HCT116 (cell line): ENCODE data around the gene ADH1C. TPM values are rescaled to one million over a fixed set of nuclear protein-coding genes. Genes with fewer than 3 reads are reported as not detected.

Experiments used
- ATAC-seq: fragments of 200-7000 bp; cut with Tn5 transposase; 2 replicates; pipeline ENCODE4 v1.9.1; 2020; ENCODE audit warnings: mild to moderate bottlenecking, moderate library complexity
- BruUV-seq: library from RNA; stranded (reverse); fragments of 400-500 nt; replicated peaks from 2 replicates; lab custom pipeline; 2021; lab: Mats Ljungman, UMichigan
- CTCF ChIA-PET: fragments of 300-600 bp; sonication (Branson Sonifier 250); formaldehyde crosslinking; loops from one replicate; lab custom pipeline; 2021; ENCODE audit warnings: antibody characterized with exemption; lab: Charles Lee
- POLR2A ChIA-PET: fragments of 300-600, 350-600 bp; sonication (Branson Sonifier 250); formaldehyde crosslinking; loops from one replicate; lab custom pipeline; 2021; ENCODE audit warnings: antibody characterized with exemption; lab: Charles Lee
- RAD21 ChIA-PET, 2 experiments: fragments of 300-600 bp; sonication (Branson Sonifier 250); formaldehyde crosslinking; loops; one replicate each; lab custom pipeline; 2023; ENCODE audit warnings: low total read pairs in 2 of 2; ENCODE audit not compliant: uncharacterized antibody in 2 of 2, unreplicated experiment in 2 of 2, low non-redundant PET in 1 of 2; lab: Charles Lee
- DNase-seq: peaks from one replicate; pipeline ENCODE4 v3.0.0-alpha.2; 2010; ENCODE audit warnings: low read depth, low spot score
- H2AFZ ChIP-seq: fragments of 200-600 bp; shearing (Covaris generic), sonication (generic); 2 replicates; pipeline ENCODE4 v1.6.1; 2017; ENCODE audit warnings: low read depth, mixed run types, mixed read lengths, antibody characterized with exemption, low read length; ENCODE audit not compliant: poor library complexity, severe bottlenecking
- H3K27ac ChIP-seq: 2 replicates; pipeline ENCODE4 v1.5.1; 2012; ENCODE audit warnings: low read depth, low read length
- H3K27me3 ChIP-seq: fragments of 200-600 bp; sonication (generic); 2 replicates; pipeline ENCODE4 v1.6.1; 2016; ENCODE audit warnings: mixed run types, low read length, mixed read lengths; ENCODE audit not compliant: insufficient read depth
- H3K36me3 ChIP-seq, 2 experiments: fragments of 200-500 bp in 1 of 2; fragments of 200-600 bp in 1 of 2; sonication (Bioruptor generic) in 1 of 2; sonication (generic) in 1 of 2; 2 replicates each; pipeline versions ENCODE4 v1.5.1 to v1.6.1; 2014 to 2016; ENCODE audit warnings: low read length in 2 of 2, inconsistent platforms in 1 of 2, mixed read lengths in 1 of 2, mixed run types in 1 of 2; ENCODE audit not compliant: insufficient read depth in 2 of 2, control insufficient read depth in 1 of 2
- H3K4me1 ChIP-seq, 2 experiments: fragments of 200-600 bp in 1 of 2; sonication (generic) in 1 of 2; 2 replicates each; pipeline versions ENCODE4 v1.5.1 to v1.6.1; 2012 to 2017; ENCODE audit warnings: low read length in 2 of 2, inconsistent platforms in 1 of 2, mild to moderate bottlenecking in 1 of 2, mixed read lengths in 1 of 2, mixed run types in 1 of 2, moderate library complexity in 1 of 2; ENCODE audit not compliant: insufficient read depth in 2 of 2, control insufficient read depth in 1 of 2
- H3K4me2 ChIP-seq: fragments of 200-600 bp; sonication (generic); 2 replicates; pipeline ENCODE4 v1.6.1; 2017; ENCODE audit warnings: mixed run types, low read length, mixed read lengths
- H3K4me3 ChIP-seq, 2 experiments: fragments of 200-600 bp in 1 of 2; sonication (generic) in 1 of 2; replicated peaks in 1 of 2; 2 replicates each; pipeline ENCODE4 v1.5.1; 2011 to 2016; ENCODE audit warnings: low read length in 2 of 2, control low read depth in 1 of 2, low read depth in 1 of 2, mild to moderate bottlenecking in 1 of 2, mixed read lengths in 1 of 2, mixed run types in 1 of 2
- H3K79me2 ChIP-seq: fragments of 200-600 bp; sonication (generic); 2 replicates; pipeline ENCODE4 v1.6.1; 2017; ENCODE audit warnings: mild to moderate bottlenecking, mixed run types, low read length, moderate library complexity, mixed read lengths; ENCODE audit not compliant: insufficient read depth
- H3K9ac ChIP-seq: fragments of 200-600 bp; sonication (generic); 2 replicates; pipeline ENCODE4 v1.6.1; 2016; ENCODE audit warnings: low read length, mixed read lengths
- H3K9me2 ChIP-seq: fragments of 200-600 bp; sonication (generic), shearing (Covaris generic); 2 replicates; pipeline ENCODE4 v1.6.1; 2017; ENCODE audit warnings: mixed run types, mild to moderate bottlenecking, moderate library complexity; ENCODE audit not compliant: insufficient read depth
- H3K9me3 ChIP-seq, 2 experiments: fragments of 200-500 bp in 1 of 2; fragments of 200-600 bp in 1 of 2; sonication (Bioruptor generic) in 1 of 2; sonication (generic) in 1 of 2; 2 replicates each; pipeline ENCODE4 v1.6.1; 2014 to 2017; ENCODE audit warnings: low read length in 2 of 2, mixed read lengths in 2 of 2, inconsistent platforms in 1 of 2, low read depth in 1 of 2, mild to moderate bottlenecking in 1 of 2, mixed run types in 1 of 2, moderate library complexity in 1 of 2; ENCODE audit not compliant: control insufficient read depth in 1 of 2, insufficient read depth in 1 of 2
- H4K20me1 ChIP-seq: fragments of 200-600 bp; sonication (generic), shearing (Covaris generic); 2 replicates; pipeline ENCODE4 v1.6.1; 2017; ENCODE audit warnings: mixed run types, mild to moderate bottlenecking, moderate library complexity; ENCODE audit not compliant: insufficient read depth
- ATF3 ChIP-seq: IDR thresholded peaks from 2 replicates; pipeline ENCODE4 v1.6.1; 2012
- CTCF ChIP-seq, 3 experiments: fragments of 200-600 bp in 1 of 3; sonication (generic) in 1 of 3; IDR thresholded peaks in 2 of 3; conservative IDR thresholded peaks in 1 of 3; 2 replicates each; pipeline ENCODE4 v1.5.1; 2012 to 2017; ENCODE audit warnings: low read depth in 2 of 3, low read length in 2 of 3, antibody characterized with exemption in 1 of 3, borderline replicate concordance in 1 of 3, control low read depth in 1 of 3, mild to moderate bottlenecking in 1 of 3, mixed read lengths in 1 of 3, mixed run types in 1 of 3, moderate library complexity in 1 of 3; ENCODE audit not compliant: insufficient read depth in 1 of 3
- EGR1 ChIP-seq: IDR thresholded peaks from 2 replicates; pipeline ENCODE4 v1.6.1; 2012; ENCODE audit warnings: low read depth
- EZH2 ChIP-seq: fragments of 200-600 bp; sonication (generic); IDR thresholded peaks from 2 replicates; pipeline ENCODE4 v1.6.1; 2017; ENCODE audit warnings: antibody characterized with exemption, mixed run types
- EZH2phosphoT487 ChIP-seq: fragments of 200-600 bp; IDR thresholded peaks from 2 replicates; pipeline ENCODE4 v1.6.1; 2018; ENCODE audit warnings: antibody characterized with exemption, borderline replicate concordance
- FOSL1 ChIP-seq: IDR thresholded peaks from 2 replicates; pipeline ENCODE4 v1.6.1; 2012; ENCODE audit warnings: low read depth
- JUND ChIP-seq: IDR thresholded peaks from 2 replicates; pipeline ENCODE4 v1.6.1; 2012
- MAX ChIP-seq: IDR thresholded peaks from 2 replicates; pipeline ENCODE4 v1.6.1; 2012
- POLR2A ChIP-seq: IDR thresholded peaks from 2 replicates; pipeline ENCODE4 v1.7.0; 2011; ENCODE audit warnings: borderline replicate concordance; ENCODE audit not compliant: insufficient read depth, insufficient read length; ENCODE audit errors: extremely low read depth
- POLR2AphosphoS5 ChIP-seq: IDR thresholded peaks from 2 replicates; pipeline ENCODE4 v1.6.1; 2011; ENCODE audit warnings: mild to moderate bottlenecking, low read depth, low read length, moderate library complexity
- REST ChIP-seq: IDR thresholded peaks from 2 replicates; pipeline ENCODE4 v1.6.1; 2012; ENCODE audit warnings: low read depth
- SIN3A ChIP-seq: IDR thresholded peaks from 2 replicates; pipeline ENCODE4 v1.6.1; 2012; ENCODE audit warnings: low read depth
- SP1 ChIP-seq: IDR thresholded peaks from 2 replicates; pipeline ENCODE4 v1.6.1; 2012; ENCODE audit warnings: low read depth
- SRF ChIP-seq: IDR thresholded peaks from 2 replicates; pipeline ENCODE4 v1.6.1; 2012; ENCODE audit warnings: low read depth
- TCF7L2 ChIP-seq: IDR thresholded peaks from 2 replicates; pipeline ENCODE4 v1.7.0; 2011; ENCODE audit warnings: borderline replicate concordance, inconsistent platforms; ENCODE audit not compliant: insufficient read depth, insufficient read length; ENCODE audit errors: extremely low read depth
- ZFX ChIP-seq: fragments of 450-650 bp; IDR thresholded peaks from 2 replicates; pipeline ENCODE4 v1.6.1; 2017
- ZNF274 ChIP-seq: fragments of 200-500 bp; sonication (Bioruptor generic); IDR thresholded peaks from 2 replicates; pipeline ENCODE4 v1.6.1; 2014; ENCODE audit warnings: mild to moderate bottlenecking, low read depth, low read length, inconsistent platforms
- intact Hi-C: fragments of 100-400 bp; cut with micrococcal nuclease; formaldehyde crosslinking; loops from 2 replicates; pipeline ENCODE4 v1.10.0; 2022
- total RNA-seq: library from RNA; stranded (reverse); gene quantifications from one replicate; pipeline ENCODE4 v1.2.1, GENCODE V29; 2021; ENCODE audit not compliant: unreplicated experiment

The ADH1C gene
- total RNA-seq, 1 experiment from 2014 or later = not detected

GRCh38 chr4:99357948-99358347 lies 5.4 kb upstream of the ADH1C start:
- H2AFZ ChIP-seq = no peak overlapping the region
- H3K9me2 ChIP-seq = no peaks in the 10 kb centered on the region
- no peak for TF ChIP-seq ATF3
- TF ChIP-seq SP1 = no peak
- TF ChIP-seq EZH2 = no peak
- TF ChIP-seq POLR2A = no peak
- TF ChIP-seq MAX = no peak
- no peak for TF ChIP-seq EGR1
- no peak for TF ChIP-seq REST
- no peak for TF ChIP-seq ZNF274
- TF ChIP-seq SIN3A = no peak
- no peak for TF ChIP-seq ZFX
- no peak for TF ChIP-seq EZH2phosphoT487
- TF ChIP-seq POLR2AphosphoS5 = no peak
- no peak for TF ChIP-seq FOSL1
- no peak for TF ChIP-seq CTCF (IDR thresholded peaks at IDR 0.05 in 2 of 3, conservative IDR thresholded peaks at IDR 0.05 in 1 of 3; ENCODE audit: borderline replicate concordance in 1 of 3, insufficient read depth in 1 of 3, low read depth in 2 of 3, low read length in 2 of 3)
- no peak for TF ChIP-seq JUND
- TF ChIP-seq TCF7L2 = no peak
- TF ChIP-seq SRF = no peak
- no peaks in the 10 kb centered on the region for H3K27me3 ChIP-seq
- RAD21 ChIA-PET = no interaction called here
- H3K4me2 ChIP-seq = no peak overlapping the region
- H3K79me2 ChIP-seq = no peaks in the 10 kb centered on the region
- no TSS peak for BruUV-seq
- POLR2A ChIA-PET = no interaction called here
- no peaks in the 10 kb centered on the region for H4K20me1 ChIP-seq
- no peak overlapping the region for H3K4me3 ChIP-seq
- no peak overlapping the region for H3K9ac ChIP-seq
- H3K9me3 ChIP-seq = no peaks in the 10 kb centered on the region
- no peak overlapping the region for H3K27ac ChIP-seq
- no peaks in the 10 kb centered on the region for H3K4me1 ChIP-seq
- CTCF ChIA-PET = no interaction called here
- no peaks in the 10 kb centered on the region for H3K36me3 ChIP-seq
- intact Hi-C loops = no loop called here
- no peak for DNase-seq
- no peak for ATAC-seq
